OCI-LY3 (cell line): Measurements from ENCODE around the gene MDFIC.
A peak's percentile ranks its signal among the peaks of the same experiment; 100 is the strongest.

ENCODE experiments used
- H2AFZ ChIP-seq: fragments of 200-600, 300-600 bp; shearing (Covaris generic); 2 replicates; pipeline ENCODE4 v1.6.0; 2014; ENCODE audit warnings: antibody characterized with exemption, low read depth, low read length
- H3K27ac ChIP-seq: fragments of 200-600, 300-600 bp; sonication (generic); 2 replicates; pipeline ENCODE4 v1.5.1; 2014; ENCODE audit warnings: mild to moderate bottlenecking, low read length, moderate library complexity, mixed read lengths
- H3K27me3 ChIP-seq: fragments of 200-600, 300-600 bp; sonication (generic); 2 replicates; pipeline ENCODE4 v1.6.1; 2014; ENCODE audit warnings: low read depth, low read length, mixed read lengths
- H3K36me3 ChIP-seq: fragments of 200-600, 300-600 bp; sonication (generic); replicated peaks from 2 replicates; pipeline ENCODE3; 2014; ENCODE audit warnings: low read depth, low read length, mixed read lengths
- H3K4me1 ChIP-seq: fragments of 300-600, 200-600 bp; sonication (generic); 2 replicates; pipeline ENCODE4 v1.6.1; 2014; ENCODE audit warnings: low read length, mixed read lengths
- H3K4me2 ChIP-seq: fragments of 200-600, 300-600 bp; sonication (generic); 2 replicates; pipeline ENCODE4 v1.6.1; 2014; ENCODE audit warnings: low read length, mixed read lengths
- H3K4me3 ChIP-seq: fragments of 300-600, 200-600 bp; sonication (generic); 2 replicates; pipeline ENCODE4 v1.5.1; 2014; ENCODE audit warnings: antibody characterized with exemption, mild to moderate bottlenecking, low read length, moderate library complexity
- H3K79me2 ChIP-seq: fragments of 300-600, 200-600 bp; shearing (Covaris generic); 2 replicates; pipeline ENCODE4 v1.6.1; 2014; ENCODE audit warnings: mild to moderate bottlenecking, low read length, mixed read lengths
- H3K9ac ChIP-seq: fragments of 300-600, 200-600 bp; shearing (Covaris generic); 2 replicates; pipeline ENCODE4 v1.6.0; 2014; ENCODE audit warnings: mild to moderate bottlenecking, low read length, moderate library complexity
- H3K9me3 ChIP-seq: fragments of 200-600, 300-600 bp; shearing (Covaris generic); 2 replicates; pipeline ENCODE4 v1.6.1; 2014; ENCODE audit warnings: low read length, mixed read lengths; ENCODE audit not compliant: insufficient read depth
- H4K20me1 ChIP-seq: fragments of 200-600, 300-600 bp; sonication (generic); 2 replicates; pipeline ENCODE4 v1.6.1; 2016; ENCODE audit warnings: low read length, mixed read lengths; ENCODE audit not compliant: insufficient read depth
- EZH2phosphoT487 ChIP-seq: fragments of 200-600 bp; shearing (Covaris generic); IDR thresholded peaks from 2 replicates; pipeline ENCODE4 v1.6.1; 2018; ENCODE audit warnings: antibody characterized with exemption, mixed run types, low read depth
- TF ChIP-seq, protein P1 (sequence below): fragments of 200-600, 300-600 bp; sonication (generic); IDR thresholded peaks from 2 replicates; pipeline ENCODE4 v1.5.1; 2014; ENCODE audit warnings: antibody characterized with exemption, low read length, low read depth

The MDFIC gene

DNA sequence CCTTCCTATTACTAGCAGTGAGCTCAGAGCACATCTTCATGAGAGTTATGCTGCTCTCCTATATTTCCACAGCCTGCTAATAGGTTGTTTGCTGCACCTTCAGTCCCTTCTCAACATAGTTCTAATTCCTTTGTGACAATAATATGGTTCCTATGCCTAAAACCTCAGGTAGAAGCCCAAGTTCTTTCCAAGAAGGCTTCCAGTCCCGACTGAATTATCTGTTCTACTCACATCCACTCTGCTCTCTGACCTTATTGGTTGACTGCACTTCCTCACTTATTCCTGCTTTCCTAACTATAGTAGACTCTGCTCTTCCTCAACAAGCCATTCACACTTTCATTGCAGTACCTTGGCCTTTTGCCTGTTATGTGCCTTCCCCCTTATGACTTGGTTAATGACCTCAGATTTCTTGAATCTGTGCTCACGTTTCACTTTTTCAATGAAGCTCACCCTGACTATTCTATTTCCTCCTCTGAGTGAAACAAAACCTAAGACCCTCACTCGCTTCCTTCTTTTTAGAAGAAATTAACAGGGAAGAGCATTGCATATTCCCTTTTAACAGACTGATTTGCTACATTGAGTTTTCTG lies 132.7 kb downstream of the MDFIC start:
- H2AFZ ChIP-seq: peak overlapping the region; percentile 47
- peaks cover 40% of the 10 kb centered on the region for H3K4me1 ChIP-seq

DNA sequence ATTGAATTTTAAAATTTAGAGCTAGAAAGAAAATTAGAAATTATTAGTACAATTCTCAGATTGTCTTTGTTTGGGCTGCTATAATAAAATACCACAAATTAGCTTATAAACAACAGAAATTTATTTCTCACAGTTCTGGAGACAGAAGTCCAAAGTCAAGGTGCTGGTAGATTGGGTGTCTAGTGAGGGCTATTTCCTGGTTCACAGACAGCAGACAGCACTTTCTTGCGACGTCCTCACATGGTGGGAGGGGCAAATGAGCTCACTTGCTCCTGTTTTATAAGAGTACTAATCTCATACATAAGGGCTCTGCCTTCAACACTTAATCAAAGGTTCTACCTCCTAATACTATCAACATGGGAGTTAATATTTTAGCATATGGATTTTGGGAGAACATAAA lies 134.1 kb downstream of the MDFIC start:
- H3K4me2 ChIP-seq: no peak overlapping the region
- H3K9ac ChIP-seq: no peak overlapping the region
- no peak overlapping the region for H3K27ac ChIP-seq
- H3K36me3 ChIP-seq: no peaks in the 10 kb centered on the region
- no peaks in the 10 kb centered on the region for H3K79me2 ChIP-seq
- no peaks in the 10 kb centered on the region for H3K27me3 ChIP-seq
- no peak overlapping the region for H3K4me3 ChIP-seq
- TF ChIP-seq, protein P1, sequence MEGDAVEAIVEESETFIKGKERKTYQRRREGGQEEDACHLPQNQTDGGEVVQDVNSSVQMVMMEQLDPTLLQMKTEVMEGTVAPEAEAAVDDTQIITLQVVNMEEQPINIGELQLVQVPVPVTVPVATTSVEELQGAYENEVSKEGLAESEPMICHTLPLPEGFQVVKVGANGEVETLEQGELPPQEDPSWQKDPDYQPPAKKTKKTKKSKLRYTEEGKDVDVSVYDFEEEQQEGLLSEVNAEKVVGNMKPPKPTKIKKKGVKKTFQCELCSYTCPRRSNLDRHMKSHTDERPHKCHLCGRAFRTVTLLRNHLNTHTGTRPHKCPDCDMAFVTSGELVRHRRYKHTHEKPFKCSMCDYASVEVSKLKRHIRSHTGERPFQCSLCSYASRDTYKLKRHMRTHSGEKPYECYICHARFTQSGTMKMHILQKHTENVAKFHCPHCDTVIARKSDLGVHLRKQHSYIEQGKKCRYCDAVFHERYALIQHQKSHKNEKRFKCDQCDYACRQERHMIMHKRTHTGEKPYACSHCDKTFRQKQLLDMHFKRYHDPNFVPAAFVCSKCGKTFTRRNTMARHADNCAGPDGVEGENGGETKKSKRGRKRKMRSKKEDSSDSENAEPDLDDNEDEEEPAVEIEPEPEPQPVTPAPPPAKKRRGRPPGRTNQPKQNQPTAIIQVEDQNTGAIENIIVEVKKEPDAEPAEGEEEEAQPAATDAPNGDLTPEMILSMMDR: no peak
- no peak for TF ChIP-seq EZH2phosphoT487
- H3K4me1 ChIP-seq: peaks cover 49% of the 10 kb centered on the region
- H3K9me3 ChIP-seq: no peaks in the 10 kb centered on the region
- no peak overlapping the region for H2AFZ ChIP-seq
- no peaks in the 10 kb centered on the region for H4K20me1 ChIP-seq

More for the DNA sequence above, 132.7 kb downstream of the MDFIC start:
- Histone ChIP-seq H3K4me2 (peak overlapping the region; percentile 53), H3K79me2 (no peaks in the 10 kb centered on the region), H3K27ac (peak overlapping the region; percentile 25), H4K20me1 (no peaks in the 10 kb centered on the region), H3K36me3 (no peaks in the 10 kb centered on the region), H3K27me3 (no peaks in the 10 kb centered on the region), H3K9me3 (no peaks in the 10 kb centered on the region), H3K4me3 (peak overlapping the region; percentile 8; the same call in 1 of the 2 replicates), H3K9ac (no peak overlapping the region; the same call in 1 of the 2 replicates)
- no peak for TF ChIP-seq EZH2phosphoT487

- Histone ChIP-seq H3K9ac (no peak overlapping the region), H3K36me3 (no peaks in the 10 kb centered on the region), H3K4me2 (peak overlapping the region; percentile 74; the same call in 1 of the 2 replicates), H3K9me3 (no peaks in the 10 kb centered on the region), H3K4me1 (peaks cover 59% of the 10 kb centered on the region), H3K27me3 (no peaks in the 10 kb centered on the region), H3K79me2 (no peaks in the 10 kb centered on the region), H2AFZ (no peak overlapping the region), H4K20me1 (no peaks in the 10 kb centered on the region), H3K27ac (peak overlapping the region; percentile 94), H3K4me3 (no peak overlapping the region)
- TF ChIP-seq, protein P1: no peak
- no peak for TF ChIP-seq EZH2phosphoT487
These were observed 136.8 kb downstream of the MDFIC start for GRCh38 chr7:115058726-115059125.

DNA sequence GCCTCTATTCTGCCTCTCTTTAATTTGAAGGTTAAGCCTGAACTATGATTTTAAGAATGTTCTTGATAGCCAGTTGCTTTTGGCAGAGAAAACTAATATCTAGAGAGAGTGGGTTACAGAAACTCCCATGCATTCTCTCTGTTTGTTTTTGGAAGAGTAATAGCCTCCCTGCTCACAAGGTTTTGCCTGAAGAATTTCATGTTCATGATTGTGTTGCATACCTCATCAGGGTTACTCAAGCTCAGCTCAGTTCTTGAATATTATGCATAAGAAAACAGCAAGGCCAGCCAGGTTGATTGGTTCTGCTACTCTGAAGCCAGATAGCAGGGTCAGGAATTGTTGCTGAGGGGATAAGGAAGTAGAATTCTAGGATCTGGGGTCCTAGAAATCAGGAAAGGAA lies 137.4 kb downstream of the MDFIC start:
- Histone ChIP-seq H3K36me3 (no peaks in the 10 kb centered on the region), H3K27ac (peak overlapping the region; percentile 94), H3K9ac (peak overlapping the region; percentile 67), H3K4me3 (peak overlapping the region; percentile 32), H4K20me1 (no peaks in the 10 kb centered on the region), H2AFZ (peak overlapping the region; percentile 26), H3K4me2 (peak overlapping the region; percentile 74), H3K79me2 (no peaks in the 10 kb centered on the region), H3K9me3 (no peaks in the 10 kb centered on the region), H3K4me1 (peaks cover 62% of the 10 kb centered on the region), H3K27me3 (no peaks in the 10 kb centered on the region)
- no peak for TF ChIP-seq EZH2phosphoT487
- TF ChIP-seq, protein P1: no peak
